HEK293 (cell line): ENCODE data around the gene ZHX3.

Experiments
- CTCF ChIA-PET: fragments of 350-600 bp; formaldehyde crosslinking; extraction: SDS; loops from one replicate; lab custom pipeline; 2021; ENCODE audit warnings: antibody characterized with exemption; lab: Yijun Ruan, JAX
- POLR2A ChIA-PET: fragments of 300-600 bp; formaldehyde crosslinking; extraction: SDS; loops from one replicate; lab custom pipeline; 2020; ENCODE audit warnings: antibody characterized with exemption, inconsistent platforms; lab: Yijun Ruan, JAX
- H3K27ac ChIP-seq: fragments of 200-500 bp; sonication (Bioruptor generic); 2 replicates; pipeline ENCODE4 v1.5.1; 2014; ENCODE audit warnings: low read depth, low read length, control low read depth, inconsistent platforms; ENCODE audit errors: extremely low read depth
- H3K36me3 ChIP-seq, 2 experiments: fragments of 200-500 bp in 1 of 2; sonication (Bioruptor generic) in 1 of 2; 1 replicate in 1 of 2; 2 replicates in 1 of 2; pipeline ENCODE4 v1.5.1; 2014 to 2017; ENCODE audit warnings: inconsistent platforms in 2 of 2, low read length in 2 of 2; ENCODE audit not compliant: control insufficient read depth in 2 of 2, insufficient read depth in 1 of 2
- H3K4me1 ChIP-seq: fragments of 200-500 bp; sonication (Bioruptor generic); 2 replicates; pipeline ENCODE4 v1.5.1; 2014; ENCODE audit warnings: mild to moderate bottlenecking, low read length, inconsistent platforms; ENCODE audit not compliant: control insufficient read depth, insufficient read depth
- H3K4me3 ChIP-seq: 2 replicates; pipeline ENCODE4 v1.5.1; 2011; ENCODE audit warnings: low read depth, mild to moderate bottlenecking, control low read depth, low read length, moderate library complexity
- H3K9me3 ChIP-seq: fragments of 200-500 bp; sonication (Bioruptor generic); 2 replicates; pipeline ENCODE4 v1.5.1; 2014; ENCODE audit warnings: low read depth, low read length, inconsistent platforms; ENCODE audit not compliant: control insufficient read depth, insufficient read depth
- BCL11B ChIP-seq: fragments of 450-650 bp; formaldehyde crosslinking; IDR thresholded peaks from 2 replicates; pipeline ENCODE4 v1.5.1; 2016; ENCODE audit warnings: low read depth, missing biosample characterization, missing genetic modification characterization
- EGR2 ChIP-seq: fragments of 450-650 bp; formaldehyde crosslinking; IDR thresholded peaks from 2 replicates; pipeline ENCODE4 v1.5.1; 2016; ENCODE audit warnings: low read depth, missing biosample characterization, missing genetic modification characterization
- FEZF1 ChIP-seq: fragments of 450-650 bp; formaldehyde crosslinking; IDR thresholded peaks from 2 replicates; pipeline ENCODE4 v1.5.1; 2016; ENCODE audit warnings: missing biosample characterization, missing genetic modification characterization
- KLF10 ChIP-seq: fragments of 450-650 bp; IDR thresholded peaks from 2 replicates; pipeline ENCODE4 v1.5.1; 2018; ENCODE audit warnings: missing biosample characterization, mild to moderate bottlenecking, missing genetic modification characterization
- KLF16 ChIP-seq: fragments of 450-650 bp; formaldehyde crosslinking; IDR thresholded peaks from 2 replicates; pipeline ENCODE4 v1.5.1; 2017; ENCODE audit warnings: missing biosample characterization, missing genetic modification characterization
- KLF9 ChIP-seq: fragments of 450-650 bp; formaldehyde crosslinking; IDR thresholded peaks from 2 replicates; pipeline ENCODE4 v1.5.1; 2016; ENCODE audit warnings: missing biosample characterization, missing genetic modification characterization, low read depth
- WT1 ChIP-seq: fragments of 450-650 bp; formaldehyde crosslinking; IDR thresholded peaks from 2 replicates; pipeline ENCODE4 v1.5.1; 2016; ENCODE audit warnings: missing biosample characterization, missing genetic modification characterization
- ZFHX2 ChIP-seq: fragments of 450-650 bp; formaldehyde crosslinking; conservative IDR thresholded peaks from 2 replicates; pipeline ENCODE4 v1.5.1; 2016; ENCODE audit warnings: missing biosample characterization, missing genetic modification characterization
- ZFP37 ChIP-seq: fragments of 450-650 bp; formaldehyde crosslinking; IDR thresholded peaks from 2 replicates; pipeline ENCODE4 v1.5.1; 2016; ENCODE audit warnings: missing biosample characterization, missing genetic modification characterization
- ZNF132 ChIP-seq: fragments of 450-650 bp; formaldehyde crosslinking; IDR thresholded peaks from 2 replicates; pipeline ENCODE4 v1.5.1; 2017; ENCODE audit warnings: missing biosample characterization, missing genetic modification characterization, borderline replicate concordance
- ZNF133 ChIP-seq: fragments of 450-650 bp; formaldehyde crosslinking; IDR thresholded peaks from 2 replicates; pipeline ENCODE4 v1.5.1; 2016; ENCODE audit warnings: missing biosample characterization, missing genetic modification characterization
- ZNF140 ChIP-seq: fragments of 450-650 bp; formaldehyde crosslinking; IDR thresholded peaks from 2 replicates; pipeline ENCODE4 v1.5.1; 2016; ENCODE audit warnings: missing biosample characterization, missing genetic modification characterization
- ZNF169 ChIP-seq: fragments of 450-650 bp; formaldehyde crosslinking; IDR thresholded peaks from 2 replicates; pipeline ENCODE4 v1.5.1; 2016; ENCODE audit warnings: missing biosample characterization, missing genetic modification characterization
- ZNF174 ChIP-seq: fragments of 450-650 bp; formaldehyde crosslinking; IDR thresholded peaks from 2 replicates; pipeline ENCODE4 v1.5.0; 2017; ENCODE audit warnings: missing biosample characterization, mild to moderate bottlenecking, missing genetic modification characterization
- ZNF175 ChIP-seq: fragments of 450-650 bp; formaldehyde crosslinking; IDR thresholded peaks from 2 replicates; pipeline ENCODE4 v1.5.1; 2016; ENCODE audit warnings: missing biosample characterization, missing genetic modification characterization
- ZNF239 ChIP-seq: fragments of 450-650 bp; formaldehyde crosslinking; IDR thresholded peaks from 2 replicates; pipeline ENCODE4 v1.5.1; 2016; ENCODE audit warnings: missing biosample characterization, missing genetic modification characterization
- ZNF24 ChIP-seq: fragments of 450-650 bp; formaldehyde crosslinking; IDR thresholded peaks from 2 replicates; pipeline ENCODE4 v1.5.1; 2016; ENCODE audit warnings: missing biosample characterization, missing genetic modification characterization
- ZNF266 ChIP-seq: fragments of 450-650 bp; formaldehyde crosslinking; IDR thresholded peaks from 2 replicates; pipeline ENCODE4 v1.5.1; 2016; ENCODE audit warnings: missing biosample characterization, missing genetic modification characterization, low read depth
- ZNF292 ChIP-seq: fragments of 450-650 bp; formaldehyde crosslinking; IDR thresholded peaks from 2 replicates; pipeline ENCODE4 v1.5.1; 2016; ENCODE audit warnings: low read depth, missing biosample characterization, missing genetic modification characterization, borderline replicate concordance
- ZNF398 ChIP-seq: fragments of 450-650 bp; formaldehyde crosslinking; IDR thresholded peaks from 2 replicates; pipeline ENCODE4 v1.5.1; 2017; ENCODE audit warnings: missing biosample characterization, missing genetic modification characterization
- ZNF521 ChIP-seq: fragments of 450-650 bp; formaldehyde crosslinking; IDR thresholded peaks from 2 replicates; pipeline ENCODE4 v1.5.1; 2017; ENCODE audit warnings: missing biosample characterization, mild to moderate bottlenecking, missing genetic modification characterization
- ZNF530 ChIP-seq: fragments of 450-650 bp; formaldehyde crosslinking; IDR thresholded peaks from 2 replicates; pipeline ENCODE4 v1.5.1; 2016; ENCODE audit warnings: low read depth, missing biosample characterization, missing genetic modification characterization
- ZNF560 ChIP-seq: fragments of 450-650 bp; formaldehyde crosslinking; IDR thresholded peaks from 2 replicates; pipeline ENCODE4 v1.5.1; 2017; ENCODE audit warnings: missing biosample characterization, missing genetic modification characterization, borderline replicate concordance
- ZNF626 ChIP-seq: fragments of 450-650 bp; sonication (Bioruptor Pico); formaldehyde crosslinking; IDR thresholded peaks from 2 replicates; pipeline ENCODE4 v1.5.1; 2018; ENCODE audit warnings: missing biosample characterization, missing genetic modification characterization, inconsistent platforms
- ZNF629 ChIP-seq: fragments of 450-650 bp; formaldehyde crosslinking; IDR thresholded peaks from 2 replicates; pipeline ENCODE4 v1.5.1; 2017; ENCODE audit warnings: missing biosample characterization, missing genetic modification characterization
- ZNF664 ChIP-seq: fragments of 450-650 bp; formaldehyde crosslinking; IDR thresholded peaks from 2 replicates; pipeline ENCODE4 v1.5.1; 2016; ENCODE audit warnings: missing biosample characterization, missing genetic modification characterization
- ZNF701 ChIP-seq: fragments of 450-650 bp; formaldehyde crosslinking; IDR thresholded peaks from 2 replicates; pipeline ENCODE4 v1.5.1; 2016; ENCODE audit warnings: missing biosample characterization, missing genetic modification characterization
- ZSCAN30 ChIP-seq: fragments of 450-650 bp; IDR thresholded peaks from 2 replicates; pipeline ENCODE4 v1.5.1; 2018; ENCODE audit warnings: missing biosample characterization, mild to moderate bottlenecking, missing genetic modification characterization, moderate library complexity
- TF ChIP-seq, protein P1 (sequence below): fragments of 450-650 bp; formaldehyde crosslinking; IDR thresholded peaks from 2 replicates; pipeline ENCODE4 v1.5.1; 2017; ENCODE audit warnings: missing biosample characterization, mild to moderate bottlenecking, missing genetic modification characterization, moderate library complexity

ZHX3 gene

GRCh38 chr20:41234546-41234945, 83.0 kb downstream of the ZHX3 start:
- H3K27ac ChIP-seq = no peak overlapping the region

GRCh38 chr20:41234041-41234440, 83.5 kb downstream of the ZHX3 start:
- no peak for TF ChIP-seq ZNF521 (tag by site-specific recombination)
- TF ChIP-seq ZNF133 = no peak
- no peak for TF ChIP-seq ZNF239 (tag by site-specific recombination)
- no peak for TF ChIP-seq KLF9
- TF ChIP-seq EGR2 = peak; percentile 19; the same call in 1 of the 2 replicates
- H3K4me1 ChIP-seq = no peaks in the 10 kb centered on the region
- no peak overlapping the region for H3K4me3 ChIP-seq
- POLR2A ChIA-PET = no interaction called here
- H3K9me3 ChIP-seq = no peaks in the 10 kb centered on the region
- H3K27ac ChIP-seq = no peak overlapping the region
- H3K36me3 ChIP-seq = no peaks in the 10 kb centered on the region
- CTCF ChIA-PET = interaction anchor here (0.6 to 2.9 kb wide), 3 partner anchors 41 to 106 kb away, joined by 3 to 25 read pairs (median 4); no protein-coding TSS in a partner anchor

More at GRCh38 chr20:41234546-41234945, 83.0 kb downstream of the ZHX3 start:
- TF ChIP-seq ZFP37 (tag by site-specific recombination) = no peak
- TF ChIP-seq ZNF24 (tag by site-specific recombination) = no peak
- no peak for TF ChIP-seq ZNF239 (tag by site-specific recombination)
- TF ChIP-seq ZSCAN30 (tag by site-specific recombination) = no peak
- no peak for TF ChIP-seq ZNF629 (tag by site-specific recombination)
- TF ChIP-seq ZNF175 (tag by site-specific recombination) = no peak
- no peak for TF ChIP-seq KLF16
- TF ChIP-seq BCL11B (tag by site-specific recombination) = no peak
- no peak for TF ChIP-seq ZNF266
- TF ChIP-seq ZNF292 = no peak
- TF ChIP-seq ZNF664 = no peak
- no peak for TF ChIP-seq ZNF133
- ChIA-PET CTCF (interaction anchor here (0.6 to 1.0 kb wide), 3 partner anchors 15 to 105 kb away, joined by 3 to 4 read pairs (median 3); no protein-coding TSS in a partner anchor), POLR2A (no interaction called here)
- no peaks in the 10 kb centered on the region for H3K9me3 ChIP-seq
- H3K4me1 ChIP-seq = no peaks in the 10 kb centered on the region
- no peaks in the 10 kb centered on the region for H3K36me3 ChIP-seq
- no peak overlapping the region for H3K4me3 ChIP-seq

- TF ChIP-seq ZNF398 (no peak), KLF10 (tag by site-specific recombination) (no peak), ZNF560 (no peak), FEZF1 (tag by site-specific recombination) (no peak), ZNF701 (tag by site-specific recombination) (no peak), ZNF169 (tag by site-specific recombination) (no peak), ZFHX2 (tag by site-specific recombination) (no peak), ZNF140 (tag by site-specific recombination) (no peak), ZNF174 (tag by site-specific recombination) (no peak), ZNF530 (tag by site-specific recombination) (no peak), ZNF626 (tag by site-specific recombination) (no peak), WT1 (tag by site-specific recombination) (no peak), ZNF132 (no peak)
- TF ChIP-seq, protein P1, sequence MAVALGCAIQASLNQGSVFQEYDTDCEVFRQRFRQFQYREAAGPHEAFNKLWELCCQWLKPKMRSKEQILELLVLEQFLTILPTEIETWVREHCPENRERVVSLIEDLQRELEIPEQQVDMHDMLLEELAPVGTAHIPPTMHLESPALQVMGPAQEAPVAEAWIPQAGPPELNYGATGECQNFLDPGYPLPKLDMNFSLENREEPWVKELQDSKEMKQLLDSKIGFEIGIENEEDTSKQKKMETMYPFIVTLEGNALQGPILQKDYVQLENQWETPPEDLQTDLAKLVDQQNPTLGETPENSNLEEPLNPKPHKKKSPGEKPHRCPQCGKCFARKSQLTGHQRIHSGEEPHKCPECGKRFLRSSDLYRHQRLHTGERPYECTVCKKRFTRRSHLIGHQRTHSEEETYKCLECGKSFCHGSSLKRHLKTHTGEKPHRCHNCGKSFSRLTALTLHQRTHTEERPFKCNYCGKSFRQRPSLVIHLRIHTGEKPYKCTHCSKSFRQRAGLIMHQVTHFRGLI (tag by site-specific recombination) = no peak
- no peak overlapping the region for H3K4me3 ChIP-seq
- H3K27ac ChIP-seq = no peak overlapping the region
- CTCF ChIA-PET = interaction anchor here (0.6 to 3.7 kb wide), 15 partner anchors 12 to 1012 kb away, joined by 3 to 25 read pairs (median 4); partner anchors contain the start of gene LPIN3
- H3K9me3 ChIP-seq = no peaks in the 10 kb centered on the region
- POLR2A ChIA-PET = no interaction called here
- H3K4me1 ChIP-seq = no peaks in the 10 kb centered on the region
- H3K36me3 ChIP-seq = no peaks in the 10 kb centered on the region
Measured at GRCh38 chr20:41232973-41233926, 84.3 kb downstream of the ZHX3 start.
